Measurements from ENCODE around the gene RILP.

Gene RILP

DNA sequence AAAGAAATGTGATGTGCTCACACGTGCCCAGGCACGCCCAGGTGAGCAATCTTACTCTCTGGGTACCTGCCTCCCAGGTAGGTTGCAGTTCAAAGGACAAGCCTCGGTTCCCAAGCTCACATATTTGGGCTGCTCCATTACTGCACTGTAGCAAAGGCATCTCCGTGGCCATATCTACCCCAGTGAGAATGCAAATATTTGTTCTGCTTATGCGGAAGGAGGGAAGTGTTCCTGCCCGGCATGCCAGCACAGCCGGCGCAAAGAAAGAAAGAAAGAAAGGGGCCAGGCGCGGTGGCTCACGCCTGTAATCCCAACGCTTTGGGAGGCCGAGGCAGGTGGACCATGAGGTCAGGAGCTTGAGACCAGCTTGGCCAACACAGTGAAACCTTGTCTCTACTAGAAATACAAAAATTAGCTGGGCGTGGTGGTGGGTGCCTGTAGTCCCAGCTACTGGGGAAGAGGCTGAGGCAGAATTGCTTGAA, 51.8 kb downstream of the RILP start:
- DNase-seq = no peak
